OCI-LY3 (cell line): Measurements from ENCODE around the gene VGLL4.

ENCODE experiments used
- H2AFZ ChIP-seq: fragments of 200-600, 300-600 bp; shearing (Covaris generic); 2 replicates; pipeline ENCODE4 v1.6.0; 2014; ENCODE audit warnings: antibody characterized with exemption, low read depth, low read length
- H3K27ac ChIP-seq: fragments of 200-600, 300-600 bp; sonication (generic); 2 replicates; pipeline ENCODE4 v1.5.1; 2014; ENCODE audit warnings: mild to moderate bottlenecking, low read length, moderate library complexity, mixed read lengths
- H3K27me3 ChIP-seq: fragments of 200-600, 300-600 bp; sonication (generic); 2 replicates; pipeline ENCODE4 v1.6.1; 2014; ENCODE audit warnings: low read depth, low read length, mixed read lengths
- H3K36me3 ChIP-seq: fragments of 200-600, 300-600 bp; sonication (generic); replicated peaks from 2 replicates; pipeline ENCODE3; 2014; ENCODE audit warnings: low read depth, low read length, mixed read lengths
- H3K4me1 ChIP-seq: fragments of 300-600, 200-600 bp; sonication (generic); 2 replicates; pipeline ENCODE4 v1.6.1; 2014; ENCODE audit warnings: low read length, mixed read lengths
- H3K4me2 ChIP-seq: fragments of 200-600, 300-600 bp; sonication (generic); 2 replicates; pipeline ENCODE4 v1.6.1; 2014; ENCODE audit warnings: low read length, mixed read lengths
- H3K4me3 ChIP-seq: fragments of 300-600, 200-600 bp; sonication (generic); 2 replicates; pipeline ENCODE4 v1.5.1; 2014; ENCODE audit warnings: antibody characterized with exemption, mild to moderate bottlenecking, low read length, moderate library complexity
- H3K79me2 ChIP-seq: fragments of 300-600, 200-600 bp; shearing (Covaris generic); 2 replicates; pipeline ENCODE4 v1.6.1; 2014; ENCODE audit warnings: mild to moderate bottlenecking, low read length, mixed read lengths
- H3K9ac ChIP-seq: fragments of 300-600, 200-600 bp; shearing (Covaris generic); 2 replicates; pipeline ENCODE4 v1.6.0; 2014; ENCODE audit warnings: mild to moderate bottlenecking, low read length, moderate library complexity
- H3K9me3 ChIP-seq: fragments of 200-600, 300-600 bp; shearing (Covaris generic); 2 replicates; pipeline ENCODE4 v1.6.1; 2014; ENCODE audit warnings: low read length, mixed read lengths; ENCODE audit not compliant: insufficient read depth
- H4K20me1 ChIP-seq: fragments of 200-600, 300-600 bp; sonication (generic); 2 replicates; pipeline ENCODE4 v1.6.1; 2016; ENCODE audit warnings: low read length, mixed read lengths; ENCODE audit not compliant: insufficient read depth
- CTCF ChIP-seq: fragments of 200-600, 300-600 bp; sonication (generic); IDR thresholded peaks from 2 replicates; pipeline ENCODE4 v1.5.1; 2014; ENCODE audit warnings: antibody characterized with exemption, low read length, low read depth
- EZH2phosphoT487 ChIP-seq: fragments of 200-600 bp; shearing (Covaris generic); IDR thresholded peaks from 2 replicates; pipeline ENCODE4 v1.6.1; 2018; ENCODE audit warnings: antibody characterized with exemption, mixed run types, low read depth

The VGLL4 gene

DNA sequence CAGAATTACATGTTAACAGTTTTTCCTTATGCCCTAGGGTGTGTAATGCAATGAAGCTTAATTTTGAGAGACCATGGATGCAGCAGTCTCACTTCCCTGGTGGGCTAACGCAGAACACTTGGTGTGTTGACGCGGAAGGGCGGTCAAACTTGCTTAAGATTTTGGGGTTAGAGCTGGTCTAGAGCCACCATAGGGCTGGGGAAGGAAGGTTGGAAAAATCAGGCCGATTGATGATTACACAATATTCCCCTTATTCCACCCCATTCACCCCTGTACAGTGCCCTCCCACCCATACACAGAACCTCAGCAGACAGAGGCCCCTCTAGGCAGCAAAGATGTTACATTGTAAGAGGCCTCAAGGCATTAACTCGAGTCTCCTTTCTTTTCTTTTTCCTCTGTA, 24.3 kb downstream of the VGLL4 start:
- Histone ChIP-seq H4K20me1 (peaks cover 75% of the 10 kb centered on the region), H3K79me2 (peaks cover 75% of the 10 kb centered on the region), H3K27ac (no peak overlapping the region), H2AFZ (no peak overlapping the region), H3K9me3 (no peaks in the 10 kb centered on the region), H3K4me3 (no peak overlapping the region), H3K27me3 (no peaks in the 10 kb centered on the region), H3K4me2 (no peak overlapping the region), H3K9ac (no peak overlapping the region), H3K4me1 (peaks cover 8% of the 10 kb centered on the region), H3K36me3 (no peaks in the 10 kb centered on the region)
- no peak for TF ChIP-seq EZH2phosphoT487
- no peak for TF ChIP-seq CTCF

GRCh38 chr3:11618904-11619303, 24.8 kb downstream of the VGLL4 start:
- Histone ChIP-seq H3K4me1 (peaks cover 8% of the 10 kb centered on the region), H3K9me3 (no peaks in the 10 kb centered on the region), H3K27ac (no peak overlapping the region), H3K4me3 (no peak overlapping the region), H3K4me2 (no peak overlapping the region), H3K36me3 (no peaks in the 10 kb centered on the region), H2AFZ (no peak overlapping the region), H3K27me3 (no peaks in the 10 kb centered on the region), H4K20me1 (peaks cover 74% of the 10 kb centered on the region), H3K9ac (no peak overlapping the region), H3K79me2 (peaks cover 75% of the 10 kb centered on the region)
- TF ChIP-seq CTCF (no peak), EZH2phosphoT487 (no peak)

DNA sequence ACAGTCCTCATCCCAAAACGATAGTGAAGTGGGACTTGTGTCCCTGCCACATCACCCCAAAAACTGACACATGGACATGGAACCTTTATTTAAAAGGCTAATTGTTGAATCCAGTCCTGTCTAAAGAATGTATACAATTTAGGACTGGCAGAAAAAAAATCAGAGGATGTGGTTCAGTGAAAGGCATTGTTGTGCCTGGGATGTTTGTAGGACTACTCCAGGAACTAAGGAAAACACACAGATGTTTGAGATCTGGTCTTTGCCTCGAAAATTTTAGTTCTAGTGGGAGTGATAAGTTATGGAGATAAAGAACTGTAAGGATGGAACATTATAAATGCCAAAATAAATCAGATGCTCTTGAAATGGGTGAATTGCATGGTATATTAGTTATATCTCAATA, 27.2 kb downstream of the VGLL4 start:
- Histone ChIP-seq H3K27ac (no peak overlapping the region), H3K36me3 (no peaks in the 10 kb centered on the region), H3K4me1 (peaks cover 8% of the 10 kb centered on the region), H2AFZ (no peak overlapping the region), H3K79me2 (peaks cover 67% of the 10 kb centered on the region), H3K4me2 (no peak overlapping the region), H4K20me1 (peaks cover 61% of the 10 kb centered on the region), H3K9ac (no peak overlapping the region), H3K27me3 (no peaks in the 10 kb centered on the region), H3K9me3 (no peaks in the 10 kb centered on the region), H3K4me3 (no peak overlapping the region)
- TF ChIP-seq EZH2phosphoT487 (no peak), CTCF (no peak)

GRCh38 chr3:11613851-11614487, 29.7 kb downstream of the VGLL4 start:
- Histone ChIP-seq H3K9me3 (no peaks in the 10 kb centered on the region), H2AFZ (no peak overlapping the region), H3K9ac (no peak overlapping the region), H4K20me1 (peaks cover 50% of the 10 kb centered on the region), H3K4me1 (no peaks in the 10 kb centered on the region), H3K4me3 (no peak overlapping the region), H3K27me3 (no peaks in the 10 kb centered on the region), H3K4me2 (no peak overlapping the region), H3K79me2 (peaks cover 50% of the 10 kb centered on the region), H3K36me3 (no peaks in the 10 kb centered on the region), H3K27ac (no peak overlapping the region)
- no peak for TF ChIP-seq CTCF
- TF ChIP-seq EZH2phosphoT487 = no peak
